BLaER1 treated with 17β-estradiol and CSF1 and Interleukin-3, amounts not matched to agents 10 nM and 100 nM (cell line): ENCODE data around the gene ERFL.

Source experiments
- H3K27ac ChIP-seq, 11 experiments: shearing (Covaris generic); formaldehyde crosslinking; 2 replicates each; pipeline ENCODE4 v1.8.1; 2022
- H3K27me3 ChIP-seq, 11 experiments: shearing (Covaris generic); formaldehyde crosslinking; 2 replicates each; pipeline ENCODE4 v1.8.1; 2022
- H3K36me3 ChIP-seq, 11 experiments: shearing (Covaris generic); formaldehyde crosslinking; 2 replicates each; pipeline ENCODE4 v1.8.1; 2022
- H3K4me1 ChIP-seq, 10 experiments: shearing (Covaris generic); formaldehyde crosslinking; 2 replicates each; pipeline ENCODE4 v1.8.1; 2022
- H3K4me2 ChIP-seq, 11 experiments: shearing (Covaris generic); formaldehyde crosslinking; 2 replicates each; pipeline ENCODE4 v1.8.1; 2022
- H3K4me3 ChIP-seq, 10 experiments: shearing (Covaris generic); formaldehyde crosslinking; 2 replicates each; pipeline ENCODE4 v1.8.1; 2022
- H3K9ac ChIP-seq, 11 experiments: shearing (Covaris generic); formaldehyde crosslinking; 2 replicates each; pipeline ENCODE4 v1.8.1; 2022
- H3K9me3 ChIP-seq, 11 experiments: shearing (Covaris generic); formaldehyde crosslinking; replicated peaks in 1 of 11; 2 replicates each; pipeline ENCODE4 v1.8.1; 2022
- H4K20me1 ChIP-seq, 11 experiments: shearing (Covaris generic); formaldehyde crosslinking; 2 replicates each; pipeline ENCODE4 v1.8.1; 2022
- Cebpa-rat ChIP-seq, 11 experiments: shearing (Covaris generic); IDR thresholded peaks; 2 replicates each; pipeline ENCODE4 v1.8.1; 2022

ERFL gene

GRCh38 chr19:41862445-41862986, 65.7 kb downstream of the ERFL start:
- Histone ChIP-seq H4K20me1 (peaks cover 67 to 71% (median 69%) of the 10 kb centered on the region in 11 experiments), H3K27me3 (no peaks in the 10 kb centered on the region), H3K9me3 (no peaks in the 10 kb centered on the region; a peak in 1 of 22 replicates), H3K9ac (peak overlapping the region; percentile 96 to 100 (median 99)), H3K4me3 (peak overlapping the region; percentile 90 to 98 (median 96)), H3K4me2 (peak overlapping the region; percentile 95 to 100 (median 98)), H3K4me1 (peaks cover 72 to 85% (median 82%) of the 10 kb centered on the region in 10 experiments), H3K36me3 (peaks cover 64 to 71% (median 70%) of the 10 kb centered on the region in 11 experiments), H3K27ac (peak overlapping the region in 10 of 11 experiments; percentile 23 to 100 (median 99); a peak in 16 of 22 replicates)
- no peak for TF ChIP-seq Cebpa-rat (IDR thresholded peaks at IDR 0.05)

GRCh38 chr19:41861846-41862245, 66.4 kb downstream of the ERFL start:
- H3K9me3 ChIP-seq, result no peaks in the 10 kb centered on the region; a peak in 1 of 22 replicates
- H4K20me1 ChIP-seq, result peaks cover 60 to 64% (median 62%) of the 10 kb centered on the region in 11 experiments
- peak overlapping the region; percentile 96 to 100 (median 99) for H3K9ac ChIP-seq
- TF ChIP-seq Cebpa-rat (IDR thresholded peaks at IDR 0.05), result no peak
- peaks cover 65 to 83% (median 80%) of the 10 kb centered on the region in 10 experiments for H3K4me1 ChIP-seq
- H3K36me3 ChIP-seq, result peaks cover 58 to 65% (median 64%) of the 10 kb centered on the region in 11 experiments
- no peaks in the 10 kb centered on the region for H3K27me3 ChIP-seq
- peak overlapping the region; percentile 90 to 98 (median 96) for H3K4me3 ChIP-seq
- H3K27ac ChIP-seq, result peak overlapping the region in 10 of 11 experiments; percentile 93 to 100 (median 99); a peak in 19 of 22 replicates
- peak overlapping the region; percentile 95 to 100 (median 98) for H3K4me2 ChIP-seq

- Histone ChIP-seq H3K4me3 (peak overlapping the region; percentile 90 to 98 (median 96)), H3K27ac (peak overlapping the region; percentile 91 to 100 (median 99)), H3K4me1 (peaks cover 59 to 76% (median 74%) of the 10 kb centered on the region in 10 experiments), H3K4me2 (peak overlapping the region; percentile 95 to 100 (median 98)), H3K9me3 (no peaks in the 10 kb centered on the region; a peak in 1 of 22 replicates), H3K9ac (peak overlapping the region; percentile 96 to 100 (median 99)), H4K20me1 (peaks cover 54 to 58% (median 56%) of the 10 kb centered on the region in 11 experiments), H3K27me3 (no peaks in the 10 kb centered on the region), H3K36me3 (peaks cover 52 to 59% (median 58%) of the 10 kb centered on the region in 11 experiments)
- TF ChIP-seq Cebpa-rat (IDR thresholded peaks at IDR 0.05), result no peak
Observed at GRCh38 chr19:41861116-41861768, 67.0 kb downstream of the ERFL start.

GRCh38 chr19:41860419-41861115, 67.7 kb downstream of the ERFL start:
- Histone ChIP-seq H3K4me3 (peak overlapping the region; percentile 90 to 98 (median 96)), H3K27me3 (no peaks in the 10 kb centered on the region), H3K27ac (peak overlapping the region; percentile 91 to 100 (median 99)), H3K4me2 (peak overlapping the region; percentile 95 to 100 (median 98)), H3K36me3 (peaks cover 47 to 52% (median 51%) of the 10 kb centered on the region in 11 experiments), H3K9ac (peak overlapping the region; percentile 96 to 100 (median 99)), H4K20me1 (peaks cover 47 to 52% (median 49%) of the 10 kb centered on the region in 11 experiments), H3K4me1 (peaks cover 52 to 70% (median 67%) of the 10 kb centered on the region in 10 experiments), H3K9me3 (no peaks in the 10 kb centered on the region; a peak in 1 of 22 replicates)
- TF ChIP-seq Cebpa-rat (IDR thresholded peaks at IDR 0.05), result no peak

- Histone ChIP-seq H3K27me3 (no peaks in the 10 kb centered on the region), H3K36me3 (peaks cover 40 to 44% (median 44%) of the 10 kb centered on the region in 11 experiments), H3K4me3 (peak within 1 kb of the TSS; percentile 90 to 98 (median 96)), H4K20me1 (peaks cover 40 to 44% (median 42%) of the 10 kb centered on the region in 11 experiments), H3K9me3 (no peaks in the 10 kb centered on the region; a peak in 1 of 22 replicates), H3K9ac (peak within 1 kb of the TSS; percentile 96 to 100 (median 99)), H3K4me1 (peaks cover 45 to 65% (median 60%) of the 10 kb centered on the region in 10 experiments), H3K27ac (peak within 1 kb of the TSS; percentile 91 to 100 (median 99)), H3K4me2 (peak within 1 kb of the TSS; percentile 95 to 100 (median 98))
- TF ChIP-seq Cebpa-rat (IDR thresholded peaks at IDR 0.05), result no peak; a peak in 1 of 22 replicates
Observed at GRCh38 chr19:41859618-41860418, 68.4 kb downstream of the ERFL start, which contains the start of gene RPS19. Gene RPS19, plus strand, starts transcription at chr19:41860255. Its CDS starts 520 bp downstream, at chr19:41860775.

- no peaks in the 10 kb centered on the region; a peak in 1 of 22 replicates for H3K9me3 ChIP-seq
- H3K36me3 ChIP-seq, result peaks cover 34 to 38% (median 37%) of the 10 kb centered on the region in 11 experiments
- peak overlapping the region in 9 of 11 experiments; percentile 36 to 100 (median 99); a peak in 16 of 22 replicates for H3K27ac ChIP-seq
- peak overlapping the region; percentile 59 to 100 (median 99); a peak in 20 of 22 replicates for H3K9ac ChIP-seq
- H3K27me3 ChIP-seq, result no peaks in the 10 kb centered on the region
- TF ChIP-seq Cebpa-rat (IDR thresholded peaks at IDR 0.05), result no peak
- H4K20me1 ChIP-seq, result peaks cover 34 to 38% (median 36%) of the 10 kb centered on the region in 11 experiments
- peaks cover 39 to 63% (median 54%) of the 10 kb centered on the region in 10 experiments for H3K4me1 ChIP-seq
- peak overlapping the region; percentile 40 to 97 (median 94); a peak in 15 of 20 replicates for H3K4me3 ChIP-seq
- H3K4me2 ChIP-seq, result peak overlapping the region; percentile 60 to 80 (median 73)
Observed at GRCh38 chr19:41859213-41859617, 69.0 kb downstream of the ERFL start.
